MG63 (cell line): Measurements from ENCODE around the gene FEZ2. TPM values are rescaled to one million over a fixed set of nuclear protein-coding genes. Genes with fewer than 3 reads are reported as not detected.
A peak's percentile ranks its signal among the peaks of the same experiment; 100 is the strongest.

Experiments
- DNase-seq: peaks from one replicate; pipeline ENCODE4 v3.0.0-alpha.2; 2020
- H3K27me3 ChIP-seq: fragments of 250-450 bp; sonication (Bioruptor Pico); 2 replicates; pipeline ENCODE4 v1.5.1; 2020; ENCODE audit warnings: mild to moderate bottlenecking, moderate library complexity
- H3K36me3 ChIP-seq: fragments of 250-450 bp; sonication (Bioruptor Pico); 2 replicates; pipeline ENCODE4 v1.5.1; 2020; ENCODE audit warnings: mild to moderate bottlenecking, moderate library complexity
- H3K4me3 ChIP-seq: fragments of 250-450 bp; sonication (Bioruptor Pico); 2 replicates; pipeline ENCODE4 v1.5.1; 2020; ENCODE audit warnings: mild to moderate bottlenecking, moderate library complexity
- H3K9me3 ChIP-seq: fragments of 250-450 bp; sonication (Bioruptor Pico); 2 replicates; pipeline ENCODE4 v1.5.1; 2020; ENCODE audit warnings: mild to moderate bottlenecking, moderate library complexity
- total RNA-seq: library from RNA; depleted of rRNA; stranded (reverse); fragments of >200 nt; shearing (Covaris generic); gene quantifications from 2 replicates; pipeline ENCODE4 v1.2.3, GENCODE V29; 2014; ENCODE audit warnings: low replicate concordance

The FEZ2 gene
- total RNA-seq, 1 experiment from 2014 or later, result 38.3 TPM

GRCh38 chr2:36572054-36572718 lies 25.8 kb downstream of the FEZ2 start:
- no peak for DNase-seq
- Histone ChIP-seq H3K4me3 (no peak overlapping the region), H3K27me3 (no peaks in the 10 kb centered on the region), H3K36me3 (peaks cover 32% of the 10 kb centered on the region), H3K9me3 (no peaks in the 10 kb centered on the region)

- no peaks in the 10 kb centered on the region for H3K9me3 ChIP-seq
- no peak for DNase-seq
- no peaks in the 10 kb centered on the region for H3K27me3 ChIP-seq
- no peak overlapping the region for H3K4me3 ChIP-seq
- H3K36me3 ChIP-seq, result peaks cover 32% of the 10 kb centered on the region
Measured at GRCh38 chr2:36570416-36570815, 27.6 kb downstream of the FEZ2 start.

GRCh38 chr2:36569267-36569856 lies 28.6 kb downstream of the FEZ2 start:
- Histone ChIP-seq H3K4me3 (peak overlapping the region; percentile 25), H3K27me3 (no peaks in the 10 kb centered on the region), H3K36me3 (peaks cover 43% of the 10 kb centered on the region), H3K9me3 (no peaks in the 10 kb centered on the region)
- DNase-seq, result no peak

- H3K36me3 ChIP-seq, result peaks cover 37% of the 10 kb centered on the region
- peak; percentile 53 for DNase-seq
Measured at GRCh38 chr2:36568516-36569246, 29.3 kb downstream of the FEZ2 start.

GRCh38 chr2:36567711-36568408 lies 30.1 kb downstream of the FEZ2 start:
- DNase-seq, result no peak
- peaks cover 33% of the 10 kb centered on the region for H3K36me3 ChIP-seq
- H3K9me3 ChIP-seq, result no peaks in the 10 kb centered on the region
- H3K4me3 ChIP-seq, result no peak overlapping the region
- H3K27me3 ChIP-seq, result no peaks in the 10 kb centered on the region

More at GRCh38 chr2:36568516-36569246, 29.3 kb downstream of the FEZ2 start:
- H3K9me3 ChIP-seq, result no peaks in the 10 kb centered on the region
- H3K27me3 ChIP-seq, result no peaks in the 10 kb centered on the region
- H3K4me3 ChIP-seq, result peak overlapping the region; percentile 25

- DNase-seq, result no peak
- H3K4me3 ChIP-seq, result no peak overlapping the region
- H3K9me3 ChIP-seq, result no peaks in the 10 kb centered on the region
- H3K27me3 ChIP-seq, result no peaks in the 10 kb centered on the region
- H3K36me3 ChIP-seq, result peaks cover 27% of the 10 kb centered on the region
Measured at GRCh38 chr2:36566887-36567286, 31.1 kb downstream of the FEZ2 start.

- no peaks in the 10 kb centered on the region for H3K9me3 ChIP-seq
- H3K4me3 ChIP-seq, result no peak overlapping the region
- DNase-seq, result no peak
- no peaks in the 10 kb centered on the region for H3K27me3 ChIP-seq
- H3K36me3 ChIP-seq, result peaks cover 28% of the 10 kb centered on the region
Measured at GRCh38 chr2:36565712-36566111, 32.3 kb downstream of the FEZ2 start.

- no peak for DNase-seq
Measured at GRCh38 chr2:36564377-36564930, 33.5 kb downstream of the FEZ2 start.

GRCh38 chr2:36562973-36563532 lies 34.9 kb downstream of the FEZ2 start:
- H3K4me3 ChIP-seq, result no peak overlapping the region
- H3K27me3 ChIP-seq, result no peaks in the 10 kb centered on the region
- peaks cover 47% of the 10 kb centered on the region for H3K36me3 ChIP-seq
- no peak for DNase-seq
- no peaks in the 10 kb centered on the region for H3K9me3 ChIP-seq

More at GRCh38 chr2:36564377-36564930, 33.5 kb downstream of the FEZ2 start:
- Histone ChIP-seq H3K9me3 (no peaks in the 10 kb centered on the region), H3K27me3 (no peaks in the 10 kb centered on the region), H3K36me3 (peaks cover 41% of the 10 kb centered on the region), H3K4me3 (no peak overlapping the region)

- H3K36me3 ChIP-seq, result peaks cover 47% of the 10 kb centered on the region
- H3K9me3 ChIP-seq, result no peaks in the 10 kb centered on the region
- no peaks in the 10 kb centered on the region for H3K27me3 ChIP-seq
- no peak for DNase-seq
- no peak overlapping the region for H3K4me3 ChIP-seq
Measured at GRCh38 chr2:36562240-36562639, 35.7 kb downstream of the FEZ2 start.

GRCh38 chr2:36561237-36561944 lies 36.6 kb downstream of the FEZ2 start:
- peak; percentile 79 for DNase-seq
- Histone ChIP-seq H3K36me3 (peaks cover 45% of the 10 kb centered on the region), H3K9me3 (no peaks in the 10 kb centered on the region), H3K27me3 (no peaks in the 10 kb centered on the region), H3K4me3 (no peak overlapping the region)

GRCh38 chr2:36560726-36561125 lies 37.2 kb downstream of the FEZ2 start:
- Histone ChIP-seq H3K36me3 (peaks cover 41% of the 10 kb centered on the region), H3K27me3 (no peaks in the 10 kb centered on the region), H3K9me3 (no peaks in the 10 kb centered on the region), H3K4me3 (no peak overlapping the region)
- no peak for DNase-seq

- no peak overlapping the region for H3K4me3 ChIP-seq
- DNase-seq, result no peak
- H3K36me3 ChIP-seq, result peaks cover 37% of the 10 kb centered on the region
- H3K9me3 ChIP-seq, result no peaks in the 10 kb centered on the region
- H3K27me3 ChIP-seq, result no peaks in the 10 kb centered on the region
Measured at GRCh38 chr2:36559221-36559942, 38.6 kb downstream of the FEZ2 start.

- peaks cover 52% of the 10 kb centered on the region for H3K36me3 ChIP-seq
- DNase-seq, result peak; percentile 31
- no peaks in the 10 kb centered on the region for H3K9me3 ChIP-seq
- no peaks in the 10 kb centered on the region for H3K27me3 ChIP-seq
- no peak overlapping the region for H3K4me3 ChIP-seq
Measured at GRCh38 chr2:36556842-36557241, 41.1 kb downstream of the FEZ2 start.

GRCh38 chr2:36555789-36556188 lies 42.2 kb downstream of the FEZ2 start:
- Histone ChIP-seq H3K9me3 (no peaks in the 10 kb centered on the region), H3K36me3 (peaks cover 59% of the 10 kb centered on the region), H3K4me3 (no peak overlapping the region), H3K27me3 (no peaks in the 10 kb centered on the region)
- no peak for DNase-seq
